Heart right ventricle (tissue), 16 donors: ENCODE measurements around the gene ABCA13. TPM values are rescaled to one million over a fixed set of nuclear protein-coding genes. Genes with fewer than 3 reads are reported as not detected.

Experiments
- ATAC-seq, 8 donors: fragments of 200-7000 bp; cut with Tn5 transposase; one replicate each; pipeline ENCODE4 v1.9.1; 2020; ENCODE audit warnings: mild to moderate bottlenecking in 8 of 8, moderate library complexity in 8 of 8, moderate number of reproducible peaks in 1 of 8
- DNase-seq, 2 donors: peaks; one replicate each; pipeline ENCODE4 v3.0.0-alpha.2; 2020
- H3K27ac ChIP-seq, 10 donors: fragments of 200-600 bp; sonication (generic) in 2 of 10; one replicate each; pipeline versions ENCODE4 v1.5.0 to v1.8.0; 2020 to 2022; ENCODE audit warnings: mild to moderate bottlenecking in 3 of 10
- H3K27me3 ChIP-seq, 7 donors: fragments of 200-600 bp; one replicate each; pipeline ENCODE4 v1.8.0; 2021 to 2022; ENCODE audit warnings: mild to moderate bottlenecking in 2 of 7
- H3K36me3 ChIP-seq, 9 donors: fragments of 200-600 bp; sonication (generic) in 1 of 9; one replicate each; pipeline versions ENCODE4 v1.5.0 to v1.8.0; 2020 to 2022; ENCODE audit warnings: mild to moderate bottlenecking in 2 of 9
- H3K4me1 ChIP-seq, 9 donors: fragments of 200-600 bp; sonication (generic) in 1 of 9; one replicate each; pipeline versions ENCODE4 v1.5.0 to v1.8.0; 2020 to 2022; ENCODE audit warnings: mild to moderate bottlenecking in 4 of 9
- H3K4me3 ChIP-seq, 10 donors: fragments of 200-600 bp; sonication (generic) in 2 of 10; one replicate each; pipeline versions ENCODE4 v1.5.0 to v1.8.0; 2020 to 2022; ENCODE audit warnings: mild to moderate bottlenecking in 7 of 10, moderate library complexity in 2 of 10
- H3K9me3 ChIP-seq, 11 donors: fragments of 200-600 bp in 10 of 11; sonication (generic) in 2 of 11; one replicate each; pipeline versions ENCODE4 v1.5.0 to v1.8.0; 2013 to 2022; ENCODE audit warnings: mild to moderate bottlenecking in 2 of 11, control low read depth in 1 of 11, moderate library complexity in 1 of 11
- CTCF ChIP-seq, 9 donors: fragments of 200-600 bp; sonication (generic) in 2 of 9; IDR thresholded peaks; one replicate each; pipeline versions ENCODE4 v1.5.0 to v1.8.0; 2021 to 2022; ENCODE audit warnings: antibody characterized with exemption in 9 of 9, mild to moderate bottlenecking in 5 of 9, moderate library complexity in 1 of 9
- WGBS, 2 donors: extraction: QIAGEN DNeasy Blood & Tissue Kit; methylation state at CpG; one replicate each; pipeline ENCODE4 v1.1.7; 2013; ENCODE audit warnings: inconsistent platforms in 1 of 2; 5-methylcytosine and 5-hydroxymethylcytosine counted together
- intact Hi-C, 10 donors: fragments of 100-400 bp; cut with DNase I; formaldehyde crosslinking; loops; one replicate each; pipeline versions ENCODE4 v1.11.1 to v1.14.2; 2022
- polyA plus RNA-seq, 2 donors: library from polyadenylated mRNA; stranded (reverse); fragments of 200-250 nt; gene quantifications; one replicate each; pipeline ENCODE4 v1.2.3, GENCODE V29; 2013
- total RNA-seq, 10 donors: library from RNA; stranded (reverse); fragmentation: NEBNext Ultra II Directional in 3 of 10; extraction: Animal tissue kit (Norgen Biotek cat#: 25700) in 3 of 10; gene quantifications; one replicate each; pipeline versions ENCODE4 v1.2.1 to v1.2.4, GENCODE V29; 2021 to 2023
- donor health status: Arrhythmogenic right ventricular cardiomyopathy.
- donor health status: ischemic (EF 13 %, LVEDD 7.1; RV severe dilation, severe dysfunction).
- donor health status: healthy with polysubstance abuse.
- donor health status: DM: no; HTN: yes; CAD: no.
- donor health status: DM: no; HTN: no; CAD: no.
- donor health status: ischemic (EF 25% LVEDD 6.9; RV normal size, moderate dysfunction).
- donor health status: ischemic (EF 25% LVEDD 5.7; RV mildly dilated, moderate dysfunction).
- donor health status: healthy.
- donor health status: DM: yes; HTN: yes; CAD: no.
- donor health status: Ischemic cardiomyopathy.
- donor health status: ischemic (EF 35%, LVEDD 5.7; RV mildly dilated, moderate dysfunction).
- donor health status: nonischemic (EF 11% LVEDD 7.7; RV severe dilation, severe dysfunction).
- donor health status: DM: yes; HTN: yes; CAD: no.
- donor health status: PGD.
- donor health status: ischemic (EF 29% LVEDD 5.4; RV normal size, mild dysfunction).
- donor health status: nonischemic (EF 23%, LVEDD 6.1; RV moderate dilation, normal function).

Gene ABCA13
- total and polyA plus RNA-seq, 12 donors: 0.01 to 0.37 (median 0.06) TPM; not detected in 1

GRCh38 chr7:48366096-48366495 is 194.8 kb downstream of the ABCA13 start:
- Histone ChIP-seq H3K36me3 (no peaks in the 10 kb centered on the region), H3K4me3 (no peak overlapping the region), H3K27ac (no peak overlapping the region), H3K4me1 (no peaks in the 10 kb centered on the region), H3K9me3 (peaks cover 0 to 24% (median 9%) of the 10 kb centered on the region in 11 donors), H3K27me3 (no peaks in the 10 kb centered on the region)
- 50 to 55% methylated on average over 4 of the region's 4 CpGs for WGBS, 2 donors
- intact Hi-C loops: no loop called here
- ATAC-seq: no peak
- no peak for TF ChIP-seq CTCF (IDR thresholded peaks at IDR 0.05)
- DNase-seq: no peak

- intact Hi-C loops: no loop called here
- Histone ChIP-seq H3K36me3 (no peaks in the 10 kb centered on the region), H3K27ac (no peak overlapping the region), H3K4me1 (no peaks in the 10 kb centered on the region), H3K27me3 (no peaks in the 10 kb centered on the region), H3K4me3 (no peak overlapping the region), H3K9me3 (peaks cover 0 to 13% (median under 1%) of the 10 kb centered on the region in 11 donors)
- no peak for TF ChIP-seq CTCF (IDR thresholded peaks at IDR 0.05)
- ATAC-seq (no peak), DNase-seq (no peak)
These were observed 205.0 kb downstream of the ABCA13 start for GRCh38 chr7:48376263-48376662.

GRCh38 chr7:48380921-48381320 is 209.7 kb downstream of the ABCA13 start:
- Histone ChIP-seq H3K27me3 (no peaks in the 10 kb centered on the region), H3K9me3 (no peaks in the 10 kb centered on the region), H3K4me3 (no peak overlapping the region), H3K4me1 (no peaks in the 10 kb centered on the region), H3K36me3 (no peaks in the 10 kb centered on the region), H3K27ac (no peak overlapping the region)
- intact Hi-C loops: no loop called here
- DNase-seq (no peak), ATAC-seq (no peak)
- WGBS, 2 donors: 80 to 85% methylated on average over 1 of the region's 1 CpG
- no peak for TF ChIP-seq CTCF (IDR thresholded peaks at IDR 0.05)

- ATAC-seq (no peak), DNase-seq (no peak)
- intact Hi-C loops: no loop called here
- H3K9me3 ChIP-seq: no peaks in the 10 kb centered on the region
- WGBS, 2 donors: 87 to 89% methylated on average over 8 of the region's 8 CpGs
- H3K27ac ChIP-seq: no peak overlapping the region
- H3K36me3 ChIP-seq: no peaks in the 10 kb centered on the region
- TF ChIP-seq CTCF (IDR thresholded peaks at IDR 0.05): no peak
- H3K4me3 ChIP-seq: no peak overlapping the region
- H3K27me3 ChIP-seq: no peaks in the 10 kb centered on the region
- H3K4me1 ChIP-seq: no peaks in the 10 kb centered on the region
These were observed 210.3 kb downstream of the ABCA13 start for GRCh38 chr7:48381571-48381970.
